HL-60/S4 treated with retinoic acid at 250 ng/mL for 4 days and 3 days (cell line): ENCODE measurements around the gene SNX22.
"Not testable (repeated sequence)": the region's sequence is repeated elsewhere in the genome, so short reads cannot be mapped to it uniquely, and the experiment has no call there.

ENCODE experiments used
- in situ Hi-C: fragments of 300-500 bp; cut with MboI; formaldehyde crosslinking; loops from 2 replicates; pipeline ENCODE4 v1.7.0; 2022; ENCODE audit warnings: low sequenced_read_pairs

Gene SNX22

DNA sequence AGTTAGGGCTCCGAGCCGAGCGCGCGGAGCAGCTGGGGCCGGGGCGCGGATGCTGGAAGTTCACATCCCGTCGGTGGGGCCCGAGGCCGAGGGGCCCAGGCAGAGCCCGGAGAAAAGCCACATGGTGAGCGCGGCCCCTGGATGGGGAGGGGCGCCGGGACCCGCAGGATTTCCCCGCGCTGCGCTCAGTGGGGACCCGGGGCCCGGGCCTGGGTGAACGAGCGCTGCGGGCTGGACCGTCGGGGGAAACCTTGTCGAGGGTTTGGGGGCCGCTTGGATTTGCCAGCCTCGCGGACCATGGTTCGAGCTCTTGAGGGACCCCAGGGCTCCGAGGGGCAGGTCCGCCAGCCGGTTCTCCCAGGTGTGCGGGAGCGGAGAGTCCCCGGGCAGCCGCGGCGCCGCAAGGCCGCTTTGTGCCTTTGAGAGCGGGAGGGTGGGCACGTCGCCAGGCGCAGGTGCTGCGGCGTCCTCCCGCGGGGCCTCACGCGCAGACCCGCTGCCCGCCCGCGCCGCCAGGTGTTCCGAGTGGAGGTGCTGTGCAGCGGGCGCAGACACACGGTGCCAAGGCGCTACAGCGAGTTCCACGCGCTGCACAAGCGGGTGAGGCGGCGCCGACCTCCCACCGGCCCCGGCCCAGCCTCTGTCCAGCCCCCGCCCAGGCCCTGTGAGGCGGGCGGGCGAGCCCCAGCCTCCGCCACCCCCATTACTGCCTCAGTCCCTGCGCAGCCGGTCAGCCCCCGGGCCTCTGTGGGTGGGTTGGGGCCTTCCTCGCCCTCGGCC, at the start of gene SNX22:
SNX22 (plus strand) TSS at position 5 of the 780 bp plus-strand sequence; CDS start at position 50, 45 bp downstream.
- in situ Hi-C loops, result no loop called here

DNA sequence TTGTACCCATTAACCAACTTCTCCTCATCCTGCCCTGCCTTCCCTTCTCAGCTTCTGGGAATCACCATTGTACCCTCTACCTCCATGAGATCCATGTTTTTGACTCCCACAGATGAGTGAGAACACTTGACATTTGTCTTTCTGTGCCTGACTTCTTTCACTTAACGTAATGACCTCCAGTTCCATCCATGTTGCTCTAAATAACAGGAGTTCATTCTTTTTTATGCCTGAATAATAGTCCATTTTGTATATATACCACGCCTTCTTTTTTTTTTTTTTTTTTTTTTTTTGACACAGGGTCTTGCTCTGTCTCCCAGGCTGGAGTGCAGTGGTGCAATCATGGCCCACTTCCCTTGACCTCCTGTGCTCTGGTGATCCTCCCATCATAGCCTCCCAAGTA, 49.0 kb upstream of the SNX22 start:
- in situ Hi-C loops, result no loop called here

DNA sequence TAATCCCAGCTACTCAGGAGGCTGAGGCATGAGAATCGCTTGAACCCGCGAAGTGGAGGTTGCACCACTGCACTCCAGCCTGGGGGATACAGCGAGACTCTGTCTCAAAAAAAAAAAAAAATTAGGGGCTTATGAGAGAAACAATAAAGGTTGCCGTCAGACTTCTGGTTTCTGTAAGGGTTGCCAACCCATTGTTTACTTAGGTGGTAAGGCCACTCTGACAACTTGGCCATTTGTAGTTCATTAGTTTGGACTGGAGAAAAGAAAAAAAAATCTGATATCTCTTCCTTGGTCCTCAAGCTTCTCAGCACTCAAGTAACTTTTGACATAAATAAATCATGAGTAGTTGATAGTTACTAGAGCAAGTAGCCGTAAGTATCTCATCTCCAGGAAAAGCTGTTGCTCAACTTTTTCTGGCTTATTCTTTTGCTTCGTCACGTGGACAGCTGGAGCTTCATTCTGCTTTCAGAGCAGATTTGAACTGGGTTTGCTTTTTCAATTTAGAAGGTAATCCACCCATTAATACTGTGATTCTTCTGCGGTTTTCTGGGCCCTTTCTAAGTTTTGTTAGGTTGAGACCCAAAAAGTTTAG, 46.3 kb upstream of the SNX22 start:
- in situ Hi-C loops, result no loop called here

DNA sequence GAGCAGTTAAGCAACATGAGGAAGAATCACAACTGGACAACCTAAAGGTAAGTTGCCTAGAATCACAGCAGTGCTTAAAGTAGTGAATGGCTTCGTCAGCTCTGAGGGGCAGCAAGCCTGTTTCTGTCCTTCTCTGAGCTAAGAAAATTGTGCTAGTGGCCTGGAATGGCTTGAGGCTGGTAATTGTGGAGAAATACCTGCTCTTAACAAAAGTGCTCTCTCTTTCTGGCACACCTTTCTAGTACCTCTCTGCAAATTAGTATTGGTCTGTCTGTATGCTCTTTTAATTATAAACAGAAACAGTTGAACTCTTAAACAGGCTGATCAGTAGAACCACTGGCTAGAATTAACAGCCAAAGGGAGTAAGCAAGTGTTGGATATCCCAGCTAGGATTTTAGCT, 44.2 kb upstream of the SNX22 start:
- in situ Hi-C loops, result no loop called here

DNA sequence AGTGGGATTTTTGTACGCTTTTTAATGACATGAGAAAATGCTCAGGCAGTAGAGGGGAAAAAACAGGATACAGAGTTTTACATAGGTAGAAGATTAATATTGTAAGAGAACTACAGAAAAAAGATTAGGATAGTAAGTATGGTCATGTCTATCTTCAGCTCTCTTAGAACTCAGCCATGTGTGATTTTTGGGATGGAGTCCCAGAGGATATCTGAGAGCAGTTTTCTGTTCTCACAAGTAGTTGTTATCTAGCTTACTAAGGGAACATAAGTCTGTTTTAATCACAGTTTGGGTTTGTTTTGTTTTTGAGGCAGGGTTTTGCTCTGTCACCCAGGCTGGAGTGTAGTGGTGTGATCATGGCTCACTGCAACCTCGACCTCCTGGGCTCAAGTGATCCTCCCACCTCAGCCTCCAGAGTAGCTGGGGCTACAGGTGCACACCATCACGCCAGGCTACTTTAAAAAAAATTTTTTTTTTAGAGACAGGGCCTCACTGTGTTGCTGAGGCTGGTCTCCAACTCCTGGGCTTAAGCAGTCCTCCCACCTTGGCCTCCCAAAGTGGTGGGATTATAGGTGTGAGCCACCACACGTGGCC, 41.3 kb upstream of the SNX22 start:
- in situ Hi-C loops, result not testable (repeated sequence)

DNA sequence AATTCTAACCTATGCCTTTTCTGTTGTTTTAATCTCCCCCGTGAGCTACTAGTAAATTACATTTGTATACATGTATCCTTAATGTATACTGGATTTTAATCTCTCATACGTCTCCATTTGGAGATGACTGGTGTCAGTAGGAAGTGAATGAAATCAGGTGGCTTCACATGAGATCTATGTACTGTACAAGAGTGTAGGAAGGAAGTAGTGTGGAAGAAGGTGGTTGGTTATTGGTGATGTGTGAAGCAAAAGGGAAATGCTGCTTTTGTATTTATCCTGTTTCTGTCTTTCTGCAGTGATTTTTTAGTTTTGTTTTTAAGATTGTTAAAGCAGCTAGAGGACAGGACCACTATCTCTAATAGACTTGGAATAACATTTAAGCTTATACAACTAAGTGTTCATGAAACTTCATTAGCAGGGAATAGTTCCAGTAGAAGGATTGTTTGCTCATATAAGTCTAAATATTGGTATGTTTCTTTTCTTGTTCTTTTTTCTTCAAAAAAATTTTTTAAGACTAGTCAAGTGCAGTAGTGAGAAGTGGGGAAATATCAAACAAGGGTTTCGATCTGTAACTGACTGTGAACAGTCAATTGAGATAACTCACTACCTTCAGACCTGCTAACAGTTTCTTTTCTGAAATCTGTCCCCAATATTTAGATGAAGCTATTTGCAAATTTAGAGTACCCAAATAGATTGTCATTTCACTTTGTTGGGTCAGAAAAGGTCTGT, 40.4 kb upstream of the SNX22 start:
- in situ Hi-C loops, result no loop called here

DNA sequence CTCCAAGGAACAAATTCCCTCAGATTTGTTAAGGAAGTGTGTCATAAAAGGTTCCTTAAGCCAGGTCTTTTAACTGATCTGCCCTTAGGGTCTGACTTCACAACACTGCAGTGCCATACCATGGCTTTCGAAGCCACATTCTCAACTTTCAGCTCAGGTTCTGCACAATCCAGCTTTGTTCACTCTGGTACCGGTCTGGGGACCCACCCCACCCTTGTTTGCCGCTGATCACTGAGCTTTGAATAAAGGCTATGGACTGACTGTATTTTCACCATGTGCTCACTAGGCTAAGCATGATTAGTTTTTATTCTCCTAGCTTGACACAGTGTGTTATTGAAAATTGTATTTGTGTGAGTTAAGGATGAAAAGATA, 39.9 kb upstream of the SNX22 start:
- in situ Hi-C loops, result no loop called here

DNA sequence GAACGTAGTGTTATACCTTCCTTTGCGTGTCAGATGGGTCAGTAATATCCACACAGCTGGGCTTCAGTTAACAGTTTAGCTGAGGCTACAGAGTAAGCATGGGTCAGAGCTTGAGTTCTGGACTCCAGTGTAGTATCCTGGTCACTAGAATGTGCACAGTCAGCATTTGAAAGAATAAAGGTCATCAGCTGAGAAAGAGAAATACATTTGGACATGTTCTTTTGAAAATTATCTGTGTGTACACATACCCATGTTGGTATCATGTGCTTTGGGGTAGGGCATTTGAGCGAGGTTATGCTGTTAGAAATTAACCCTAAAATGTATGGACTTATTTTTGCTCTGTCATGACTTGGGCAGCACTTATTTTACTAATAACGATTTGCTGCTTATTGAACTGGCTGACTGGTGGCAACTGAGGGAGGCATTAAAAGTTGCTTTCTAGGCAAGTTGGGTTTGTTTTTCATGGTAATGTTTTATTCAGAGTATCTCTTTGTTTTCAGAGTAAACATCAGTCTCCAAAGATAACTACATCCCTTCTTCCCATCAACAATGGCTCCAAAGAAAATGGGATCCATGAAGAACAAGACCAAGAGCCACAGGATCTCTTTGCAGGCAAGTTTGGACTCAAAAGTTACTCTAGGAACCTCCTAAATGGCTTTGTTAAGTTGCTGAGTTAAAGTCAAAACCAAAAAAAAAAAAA, 39.3 kb upstream of the SNX22 start:
- in situ Hi-C loops, result no loop called here

DNA sequence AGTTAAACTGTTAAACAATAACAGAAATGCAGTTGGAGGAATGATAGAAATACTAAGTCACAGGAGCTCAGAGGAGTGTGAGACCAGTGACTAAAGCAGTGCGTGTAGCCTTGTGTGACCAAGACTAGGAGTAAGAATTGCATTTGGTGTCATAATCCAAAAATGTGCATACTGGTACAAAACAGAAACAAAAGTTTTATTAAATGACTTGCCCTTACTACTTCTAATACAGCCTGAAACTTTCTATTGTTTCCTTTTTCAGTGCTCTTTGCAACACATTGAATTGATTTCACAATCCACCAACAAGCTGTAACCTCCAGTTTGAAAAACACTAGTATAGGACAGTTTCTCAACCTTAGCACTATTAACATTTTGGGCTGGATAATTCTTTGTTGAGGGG, 38.6 kb upstream of the SNX22 start:
- in situ Hi-C loops, result no loop called here

DNA sequence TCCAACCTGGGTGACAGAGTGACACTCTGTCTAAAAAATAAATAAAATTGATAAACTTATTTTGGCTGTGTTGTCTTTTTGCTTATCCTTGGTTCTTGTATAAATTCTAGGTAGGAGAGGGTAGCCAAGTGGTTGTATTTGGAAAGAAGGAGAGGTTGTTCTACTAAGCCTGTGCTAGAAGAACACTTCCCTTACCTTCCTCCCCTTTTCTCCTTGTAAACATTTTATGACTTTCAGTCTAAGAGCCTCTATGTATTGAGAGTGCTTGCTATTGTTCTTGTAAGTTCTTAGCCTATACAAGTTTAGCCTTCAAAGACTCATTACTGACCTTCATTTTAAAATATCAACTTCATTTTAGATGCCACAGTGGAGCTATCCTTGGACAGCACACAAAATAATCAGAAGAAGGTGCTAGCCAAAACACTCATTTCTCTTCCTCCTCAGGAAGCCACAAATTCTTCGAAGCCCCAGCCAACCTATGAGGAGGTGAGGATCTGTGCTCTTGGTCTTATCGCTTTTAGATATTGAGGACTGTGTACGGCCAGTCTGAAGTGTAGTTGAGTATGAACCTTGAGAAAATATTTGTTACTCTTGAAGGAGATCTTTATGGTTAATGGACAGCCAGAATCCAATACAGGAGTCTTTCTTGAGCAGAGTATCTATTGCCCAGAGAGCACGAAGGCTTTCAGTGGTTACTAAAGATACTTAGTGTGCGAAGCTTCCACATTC, 33.6 kb upstream of the SNX22 start:
- in situ Hi-C loops, result no loop called here

DNA sequence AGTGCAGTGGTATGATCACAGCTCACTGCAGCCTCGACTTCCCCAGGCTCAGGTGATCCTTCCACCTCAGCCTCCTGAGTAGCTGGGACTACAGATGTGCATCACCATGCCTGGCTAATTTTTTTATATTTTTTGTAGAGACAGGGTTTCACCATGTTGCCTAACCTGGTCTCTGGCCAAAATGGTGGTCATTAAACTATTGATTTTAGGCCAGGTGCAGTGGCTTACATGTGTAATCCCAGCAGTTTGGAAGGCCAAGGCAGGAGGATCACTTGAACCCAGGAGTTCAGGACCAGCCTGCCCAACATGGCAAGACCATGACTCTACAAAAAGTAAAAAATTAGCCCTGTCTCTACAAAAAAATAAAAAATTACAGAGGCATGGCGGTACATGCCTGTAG, 31.2 kb upstream of the SNX22 start:
- in situ Hi-C loops, result not testable (repeated sequence)

DNA sequence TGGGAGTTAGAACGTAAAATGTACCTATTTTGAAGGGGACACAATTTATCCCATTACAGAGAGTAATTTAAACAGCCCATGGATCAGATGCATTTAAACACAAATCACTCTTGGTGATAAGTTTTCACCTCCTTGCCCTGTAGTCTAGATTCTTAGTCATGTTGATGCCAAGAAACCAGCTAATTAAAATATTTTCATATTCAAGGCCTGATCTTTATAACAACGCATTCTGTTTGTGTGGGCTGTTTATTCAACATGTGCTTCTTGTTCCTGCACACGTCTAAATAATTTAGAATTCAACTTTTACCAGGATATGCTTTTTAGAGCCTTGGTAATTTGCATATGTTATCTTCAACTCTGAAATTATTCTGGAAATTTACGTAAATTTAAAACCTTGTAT, 29.9 kb upstream of the SNX22 start:
- in situ Hi-C loops, result no loop called here

DNA sequence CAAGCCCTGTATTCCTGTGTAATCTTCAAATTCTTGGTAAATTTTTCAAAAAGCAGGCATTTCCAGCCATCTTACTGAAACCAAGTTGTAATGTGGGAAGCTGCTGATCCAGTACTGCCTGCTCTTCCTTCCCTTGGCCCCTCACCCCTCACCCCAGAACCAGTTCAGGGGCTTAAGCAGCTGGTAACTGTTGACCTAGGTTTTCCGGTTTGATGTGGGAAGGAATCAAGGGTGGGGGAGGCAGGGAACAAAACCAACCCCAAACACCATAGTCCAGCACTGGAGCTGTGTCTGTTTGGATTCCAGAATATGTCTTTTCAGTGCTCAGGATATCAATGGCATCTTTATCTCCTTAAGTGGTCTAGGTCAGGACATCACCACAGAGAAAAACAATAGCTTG, 29.1 kb upstream of the SNX22 start:
- in situ Hi-C loops, result no loop called here

DNA sequence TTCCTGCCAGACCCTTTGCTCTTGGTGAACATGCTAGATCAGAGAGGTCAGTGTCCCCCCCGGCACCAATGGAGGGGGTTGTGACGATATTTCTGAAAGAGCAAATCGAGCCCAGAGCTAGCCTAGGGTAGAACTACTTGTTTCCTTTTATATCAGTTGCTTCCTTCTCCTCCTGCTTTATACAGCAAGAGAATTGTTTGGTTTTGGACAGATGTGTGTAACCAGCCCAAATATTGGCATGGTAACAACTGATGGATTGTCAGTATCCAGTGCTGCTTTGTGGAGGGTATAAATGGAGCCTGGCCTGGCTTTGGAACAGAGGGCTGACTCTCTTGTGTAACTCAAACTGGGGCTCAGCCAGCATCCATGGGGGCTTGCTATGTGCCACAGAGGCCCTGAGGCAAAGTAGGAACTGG, 28.6 kb upstream of the SNX22 start:
- in situ Hi-C loops, result no loop called here

DNA sequence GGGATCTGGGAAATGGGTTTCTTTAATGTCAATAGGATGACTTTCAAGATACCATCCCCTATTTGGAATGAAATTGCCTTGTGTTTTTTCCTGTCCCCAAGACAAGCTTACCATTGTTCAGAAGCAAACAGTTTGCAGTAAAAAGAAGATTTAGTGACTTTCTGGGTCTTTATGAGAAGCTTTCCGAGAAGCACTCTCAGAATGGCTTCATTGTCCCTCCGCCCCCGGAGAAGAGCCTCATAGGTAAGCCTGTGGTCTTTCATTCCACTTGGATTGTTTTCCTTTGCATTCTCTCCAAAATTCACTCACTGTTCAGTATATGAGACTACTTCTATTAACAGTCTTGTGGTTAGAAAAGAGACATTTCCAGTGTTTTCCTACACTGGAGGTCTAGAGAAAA, 25.6 kb upstream of the SNX22 start:
- in situ Hi-C loops, result no loop called here

DNA sequence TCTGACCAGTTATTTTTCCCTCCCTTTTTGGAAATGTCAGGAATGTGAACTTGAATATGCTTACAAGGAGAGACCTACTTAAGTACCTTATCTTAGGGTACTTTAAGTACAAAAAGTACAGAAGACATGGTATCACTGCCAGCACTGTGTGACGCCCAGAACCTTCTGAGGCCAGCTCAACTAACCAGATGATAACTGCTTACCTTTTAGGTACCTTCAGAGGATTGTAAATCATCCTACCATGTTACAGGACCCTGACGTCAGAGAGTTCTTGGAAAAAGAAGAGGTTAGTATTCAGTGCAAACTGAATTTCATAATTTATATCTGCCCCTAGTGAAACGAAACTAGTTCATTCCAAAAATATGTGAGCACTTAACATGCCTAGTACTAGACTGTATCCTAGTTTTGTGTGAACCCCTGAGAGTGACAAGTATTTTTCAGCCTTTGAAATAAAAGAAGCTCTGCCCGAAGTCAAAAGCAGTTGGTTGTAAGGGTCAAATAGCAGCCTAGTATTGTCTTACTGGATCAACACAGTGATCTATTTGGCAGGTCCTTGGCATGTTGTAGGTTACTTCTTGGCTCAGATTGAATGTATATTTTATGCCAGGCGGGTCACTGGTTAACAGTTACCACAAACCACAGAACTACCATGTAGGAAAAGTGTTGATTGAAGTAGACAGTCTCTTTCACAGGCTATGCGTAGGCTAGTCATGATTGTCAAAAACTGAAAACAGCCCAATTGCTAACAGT, 23.8 kb upstream of the SNX22 start:
- in situ Hi-C loops, result no loop called here

DNA sequence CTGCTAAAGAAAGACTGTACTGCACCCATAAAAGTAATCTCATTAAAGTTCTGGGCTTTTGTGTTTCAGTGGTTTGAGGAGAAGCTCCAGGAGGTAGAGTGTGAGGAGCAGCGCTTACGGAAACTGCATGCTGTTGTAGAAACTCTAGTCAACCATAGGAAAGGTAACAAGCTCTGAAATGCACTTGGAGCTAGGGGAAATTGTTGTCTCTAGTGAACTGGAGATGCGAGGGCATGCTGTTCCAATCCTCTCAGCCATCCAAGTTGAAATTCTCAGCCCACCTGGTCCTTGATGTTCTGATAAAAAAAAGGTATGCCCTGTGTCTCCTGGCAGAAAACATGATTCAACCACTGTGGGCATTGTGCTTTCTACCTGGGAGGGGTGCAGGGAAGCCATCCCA, 21.4 kb upstream of the SNX22 start:
- in situ Hi-C loops, result no loop called here

DNA sequence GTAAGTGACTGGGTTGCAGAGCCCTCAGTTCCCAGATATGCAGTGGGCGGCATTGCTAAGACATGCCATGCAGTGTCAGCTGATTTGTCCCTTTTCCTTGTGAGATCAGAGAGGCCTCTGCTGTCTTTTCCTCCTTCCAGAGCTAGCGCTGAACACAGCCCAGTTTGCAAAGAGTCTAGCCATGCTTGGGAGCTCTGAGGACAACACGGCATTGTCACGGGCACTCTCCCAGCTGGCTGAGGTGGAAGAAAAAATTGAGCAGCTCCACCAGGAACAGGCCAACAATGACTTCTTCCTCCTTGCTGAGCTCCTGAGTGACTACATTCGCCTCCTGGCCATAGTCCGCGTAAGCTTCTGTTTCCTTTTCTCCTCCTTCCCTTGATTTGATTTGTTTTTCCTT, 20.0 kb upstream of the SNX22 start:
- in situ Hi-C loops, result no loop called here

DNA sequence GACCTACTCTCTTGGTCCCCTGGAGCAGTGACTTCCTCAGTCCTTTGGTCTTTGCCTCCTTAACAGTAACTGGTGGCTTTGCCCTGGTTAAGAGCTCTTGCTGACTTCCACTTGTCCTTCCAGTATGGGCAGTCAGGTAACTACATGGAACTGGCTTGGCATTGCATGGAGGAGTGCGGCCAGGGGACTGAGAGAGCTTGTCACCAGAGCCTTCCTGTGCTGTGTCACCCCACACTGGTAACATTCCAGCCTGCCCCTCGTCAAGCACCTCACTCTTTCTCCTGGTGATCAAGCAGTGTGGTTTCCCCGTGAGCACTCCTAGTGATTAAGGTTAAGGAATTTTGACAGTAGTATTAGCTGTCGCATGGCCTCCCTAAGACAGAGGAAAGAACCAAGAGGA, 19.3 kb upstream of the SNX22 start:
- in situ Hi-C loops, result no loop called here
